Ectodermal cell (in vitro differentiated cells): Measurements from ENCODE around the gene SCGB3A1.

Source experiments
- H3K27ac ChIP-seq: 2 replicates; pipeline ENCODE4 v1.7.0; 2013; ENCODE audit warnings: mild to moderate bottlenecking, low read depth, low read length; ENCODE audit not compliant: insufficient read depth, poor library complexity, severe bottlenecking
- H3K27me3 ChIP-seq: 2 replicates; pipeline ENCODE4 v1.7.0; 2013; ENCODE audit warnings: mild to moderate bottlenecking, low read length; ENCODE audit not compliant: insufficient read depth, control insufficient read depth, poor library complexity, severe bottlenecking
- H3K36me3 ChIP-seq: one replicate; pipeline ENCODE4 v1.7.0; 2013; ENCODE audit warnings: low read length; ENCODE audit not compliant: control insufficient read depth, insufficient read depth
- H3K4me1 ChIP-seq: one replicate; pipeline ENCODE4 v1.7.0; 2013; ENCODE audit warnings: low read length; ENCODE audit not compliant: control insufficient read depth, insufficient read depth
- H3K4me3 ChIP-seq: 2 replicates; pipeline ENCODE4 v1.7.0; 2013; ENCODE audit warnings: low read depth, low read length, control low read depth; ENCODE audit not compliant: insufficient read depth
- H3K9me3 ChIP-seq: 2 replicates; pipeline ENCODE4 v1.7.0; 2013; ENCODE audit warnings: mild to moderate bottlenecking, low read length, moderate library complexity; ENCODE audit not compliant: control insufficient read depth
- WGBS, 2 experiments: methylation state at CpG; one replicate each; pipeline ENCODE4 v1.1.7; 2013; ENCODE audit warnings: missing lambda C conversion rate in 2 of 2; 5-methylcytosine and 5-hydroxymethylcytosine counted together

Gene SCGB3A1

DNA sequence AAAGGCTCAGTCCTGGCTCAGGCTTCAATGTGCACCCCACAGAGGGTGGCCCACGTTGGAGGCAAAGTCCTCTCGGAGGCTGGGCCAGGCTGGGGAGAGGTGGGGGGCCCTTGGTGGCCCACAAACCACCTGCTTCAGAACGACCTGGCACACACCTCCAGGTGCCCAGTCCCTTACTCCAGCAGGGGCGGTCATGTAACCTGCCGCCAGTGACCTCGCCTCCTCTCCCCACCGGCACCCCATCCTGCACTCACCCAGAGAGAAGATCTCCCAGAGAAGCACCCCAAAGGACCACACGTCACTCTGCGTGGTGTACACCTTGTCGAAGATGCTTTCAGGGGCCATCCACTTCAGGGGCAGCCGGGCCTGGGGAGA is 22.5 kb upstream of the SCGB3A1 start:
- Histone ChIP-seq H3K4me1 (no peaks in the 10 kb centered on the region), H3K27ac (no peak overlapping the region), H3K4me3 (no peak overlapping the region), H3K27me3 (peaks cover 7% of the 10 kb centered on the region), H3K9me3 (no peaks in the 10 kb centered on the region), H3K36me3 (no peaks in the 10 kb centered on the region)
- 88 to 89% methylated on average over 11 of the region's 11 CpGs for WGBS, 2 experiments

DNA sequence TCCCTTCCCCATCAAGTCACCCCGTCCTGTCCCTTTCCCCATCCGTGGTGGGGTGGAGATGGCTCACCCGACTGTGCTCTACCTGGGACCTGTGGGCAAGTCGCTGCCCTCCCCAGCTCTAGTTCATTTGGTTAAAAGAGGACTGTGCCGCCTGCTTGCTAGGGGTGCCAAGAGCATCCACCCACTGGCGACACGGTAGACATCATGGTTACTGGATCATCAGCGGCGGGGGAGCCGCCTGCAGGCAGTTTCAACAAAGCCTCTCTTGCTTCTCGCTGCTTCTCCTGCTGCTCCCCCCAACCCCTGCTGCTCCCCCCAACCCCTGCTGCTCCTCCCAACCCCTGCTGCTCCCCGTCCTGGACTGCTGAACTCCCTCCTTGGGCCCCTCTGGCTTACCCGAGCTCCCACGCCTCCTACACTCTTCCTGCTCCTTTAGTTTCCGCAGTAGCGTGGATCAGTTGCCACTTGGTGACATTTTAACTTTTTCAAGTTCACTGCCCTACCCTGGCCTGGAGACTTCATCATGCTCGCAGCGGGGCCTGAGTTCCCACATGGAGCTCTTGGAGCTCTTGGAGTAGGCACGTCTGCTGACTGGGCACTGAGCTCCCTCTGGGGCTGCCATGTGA is 22.0 kb upstream of the SCGB3A1 start:
- H3K27ac ChIP-seq: no peak overlapping the region
- H3K9me3 ChIP-seq: no peaks in the 10 kb centered on the region
- peaks cover 2% of the 10 kb centered on the region for H3K27me3 ChIP-seq
- no peak overlapping the region for H3K4me3 ChIP-seq
- H3K36me3 ChIP-seq: no peaks in the 10 kb centered on the region
- 87 to 89% methylated on average over 19 of the region's 19 CpGs for WGBS, 2 experiments
- no peaks in the 10 kb centered on the region for H3K4me1 ChIP-seq

DNA sequence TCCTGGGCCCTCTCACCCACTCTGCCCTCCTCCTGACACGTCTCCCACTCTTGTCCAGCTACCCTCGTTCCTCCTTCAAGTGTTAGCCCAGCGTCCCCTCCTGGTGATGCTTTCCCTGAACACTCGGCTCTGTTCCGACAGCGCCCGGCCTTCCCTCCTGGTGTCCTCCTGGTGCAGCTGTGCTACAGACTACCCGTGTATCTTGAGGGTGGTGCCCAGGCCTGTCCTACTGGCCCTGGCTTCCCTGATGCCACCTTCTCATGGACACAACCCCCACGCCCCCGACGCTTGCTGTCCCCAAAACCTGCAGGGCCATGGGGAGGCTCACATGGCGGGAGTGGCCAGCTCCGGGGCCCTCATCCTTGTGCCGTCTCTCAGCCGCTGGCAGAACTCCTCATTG is 21.4 kb upstream of the SCGB3A1 start:
- WGBS, 2 experiments: 90 to 92% methylated on average over 15 of the region's 15 CpGs

DNA sequence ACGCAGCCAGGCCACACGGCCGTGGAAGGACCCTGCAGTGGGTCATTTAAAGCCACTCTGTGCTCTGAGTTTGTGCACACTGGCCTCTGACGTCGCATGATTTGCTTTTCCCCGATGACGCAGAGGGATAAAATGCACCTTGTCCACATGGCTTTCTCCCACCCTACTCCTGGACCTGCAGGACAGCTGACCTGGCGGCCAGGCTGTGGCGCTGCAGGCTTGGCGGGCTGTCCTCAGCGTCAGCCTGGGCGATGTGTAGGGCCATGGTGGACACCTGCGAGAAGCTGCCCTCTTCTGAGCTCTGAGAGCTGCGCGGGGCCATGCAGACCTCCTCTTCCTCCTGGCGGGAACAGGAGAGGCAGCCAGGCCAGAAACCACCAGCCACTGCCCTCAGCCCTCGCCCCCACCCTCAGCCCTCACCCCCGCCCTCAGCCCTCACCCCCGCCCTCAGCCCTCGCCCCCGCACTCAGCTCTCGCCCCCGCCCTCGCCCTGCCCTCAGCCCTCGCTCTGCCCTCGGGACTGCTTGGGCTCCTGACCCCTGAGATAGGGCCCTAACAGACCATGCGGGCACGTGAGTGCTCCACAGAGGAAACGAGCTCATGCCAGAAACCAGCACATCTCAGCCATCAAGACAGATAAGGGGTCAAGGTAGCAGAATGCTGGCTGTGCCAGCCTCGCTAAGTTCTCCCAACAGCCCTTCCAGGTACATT is 20.0 kb upstream of the SCGB3A1 start:
- Histone ChIP-seq H3K4me1 (no peaks in the 10 kb centered on the region), H3K27ac (no peak overlapping the region), H3K9me3 (no peaks in the 10 kb centered on the region), H3K27me3 (no peaks in the 10 kb centered on the region), H3K36me3 (no peaks in the 10 kb centered on the region), H3K4me3 (no peak overlapping the region)
- WGBS, 2 experiments: 88 to 92% methylated on average over 25 to 29 of the region's 30 CpGs

More for the DNA sequence above, 21.4 kb upstream of the SCGB3A1 start:
- no peaks in the 10 kb centered on the region for H3K4me1 ChIP-seq
- no peak overlapping the region for H3K4me3 ChIP-seq
- H3K9me3 ChIP-seq: no peaks in the 10 kb centered on the region
- H3K27me3 ChIP-seq: no peaks in the 10 kb centered on the region
- no peaks in the 10 kb centered on the region for H3K36me3 ChIP-seq
- H3K27ac ChIP-seq: no peak overlapping the region

DNA sequence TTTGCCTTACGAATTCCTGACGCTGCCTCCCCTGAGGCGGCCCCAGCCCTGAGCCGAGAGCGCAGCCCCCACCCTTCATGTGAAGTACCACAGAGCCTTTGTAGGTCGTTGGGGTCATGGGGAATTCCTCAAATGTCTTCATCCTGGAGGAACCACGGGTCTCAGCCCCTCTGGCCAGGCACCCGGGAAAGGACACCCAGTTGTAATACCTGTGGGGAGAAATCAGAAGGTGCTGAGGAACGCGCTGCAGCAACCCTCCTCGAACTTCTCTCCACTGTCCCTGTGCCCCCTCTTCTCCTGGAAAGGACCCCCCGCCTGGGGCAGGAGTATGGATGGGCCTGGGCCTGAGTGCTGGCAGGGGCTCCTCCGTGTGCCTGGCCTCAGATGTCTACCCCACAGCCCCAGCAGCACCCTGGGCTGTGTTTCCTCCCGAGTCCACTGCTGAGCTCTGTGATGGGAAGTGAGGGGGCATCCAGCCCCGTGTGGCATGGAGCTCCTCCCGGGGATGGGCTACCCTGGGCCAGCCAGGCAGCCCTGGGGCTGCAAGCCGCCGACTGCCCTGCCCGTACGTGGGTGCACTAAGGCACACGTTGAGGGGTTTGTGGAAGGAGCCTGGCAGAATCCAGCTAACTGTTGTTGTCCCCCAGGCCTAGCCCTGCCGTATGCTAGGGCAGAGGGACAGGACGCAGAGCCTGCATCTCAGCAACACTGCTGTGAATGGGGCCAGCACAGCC is 18.7 kb upstream of the SCGB3A1 start:
- Histone ChIP-seq H3K4me1 (no peaks in the 10 kb centered on the region), H3K4me3 (no peak overlapping the region), H3K36me3 (no peaks in the 10 kb centered on the region), H3K27ac (no peak overlapping the region), H3K9me3 (no peaks in the 10 kb centered on the region), H3K27me3 (no peaks in the 10 kb centered on the region)
- WGBS, 2 experiments: 87 to 88% methylated on average over 23 of the region's 23 CpGs

DNA sequence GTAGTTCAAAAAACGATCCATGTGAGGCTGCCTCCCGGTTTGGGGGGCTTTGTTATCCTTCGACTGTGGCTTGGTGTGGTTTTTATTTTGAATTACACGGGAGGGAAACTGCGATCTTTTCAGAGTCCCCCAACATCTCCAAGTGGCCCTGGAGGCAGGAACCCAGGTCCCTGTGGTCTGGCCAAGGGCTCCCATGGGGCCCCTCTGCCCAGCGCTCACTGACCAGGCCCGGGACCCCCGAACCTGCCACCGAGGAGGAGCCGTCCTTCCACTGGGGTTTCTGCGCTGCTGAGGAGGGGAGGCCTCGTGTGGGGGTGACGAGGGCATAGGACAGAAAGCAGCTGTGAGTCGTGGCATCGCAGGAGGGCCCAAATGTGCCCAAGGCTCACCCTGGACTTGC is 18.1 kb upstream of the SCGB3A1 start:
- Histone ChIP-seq H3K27me3 (no peaks in the 10 kb centered on the region), H3K9me3 (no peaks in the 10 kb centered on the region), H3K27ac (no peak overlapping the region), H3K36me3 (no peaks in the 10 kb centered on the region), H3K4me3 (no peak overlapping the region), H3K4me1 (no peaks in the 10 kb centered on the region)
- WGBS, 2 experiments: 92 to 96% methylated on average over 15 of the region's 15 CpGs

DNA sequence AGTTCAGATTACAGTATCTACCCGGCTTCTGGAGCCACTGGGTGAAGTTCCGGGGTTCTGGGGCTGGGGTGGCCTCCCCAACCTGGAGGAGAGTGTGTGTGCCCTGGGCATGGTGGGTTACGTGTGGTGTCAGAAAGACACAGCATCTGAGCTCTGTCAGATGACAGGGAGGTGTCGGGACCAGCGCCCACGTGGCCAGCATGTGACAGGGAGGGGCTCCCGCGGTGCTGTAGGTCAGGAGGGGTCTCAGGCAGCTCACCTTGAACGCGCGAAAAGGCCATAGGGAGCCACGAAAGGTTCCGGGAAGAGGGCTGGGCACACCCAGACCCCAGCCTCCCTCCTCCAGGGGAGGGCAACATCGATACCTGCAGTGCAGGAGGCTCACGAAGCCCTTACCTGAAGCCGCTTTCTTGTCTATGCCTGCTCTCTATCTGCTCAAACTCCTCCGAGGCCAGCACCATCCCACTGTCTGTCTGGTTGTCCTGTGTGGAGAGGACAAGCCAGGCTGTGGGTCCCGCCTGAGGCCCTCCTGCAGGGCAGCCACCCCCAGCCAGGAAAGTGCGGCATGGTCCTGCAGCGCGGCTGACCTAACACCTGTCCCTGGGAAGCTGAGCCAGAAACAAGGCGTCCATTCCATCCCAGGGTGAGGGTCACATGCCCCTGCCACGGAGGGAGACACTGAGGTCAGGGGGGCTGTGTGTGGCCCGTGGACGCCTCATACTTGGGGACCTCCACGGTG is 17.4 kb upstream of the SCGB3A1 start:
- Histone ChIP-seq H3K9me3 (no peaks in the 10 kb centered on the region), H3K4me3 (no peak overlapping the region), H3K27me3 (no peaks in the 10 kb centered on the region), H3K27ac (no peak overlapping the region), H3K4me1 (no peaks in the 10 kb centered on the region), H3K36me3 (no peaks in the 10 kb centered on the region)
- 92 to 93% methylated on average over 26 of the region's 26 CpGs for WGBS, 2 experiments

DNA sequence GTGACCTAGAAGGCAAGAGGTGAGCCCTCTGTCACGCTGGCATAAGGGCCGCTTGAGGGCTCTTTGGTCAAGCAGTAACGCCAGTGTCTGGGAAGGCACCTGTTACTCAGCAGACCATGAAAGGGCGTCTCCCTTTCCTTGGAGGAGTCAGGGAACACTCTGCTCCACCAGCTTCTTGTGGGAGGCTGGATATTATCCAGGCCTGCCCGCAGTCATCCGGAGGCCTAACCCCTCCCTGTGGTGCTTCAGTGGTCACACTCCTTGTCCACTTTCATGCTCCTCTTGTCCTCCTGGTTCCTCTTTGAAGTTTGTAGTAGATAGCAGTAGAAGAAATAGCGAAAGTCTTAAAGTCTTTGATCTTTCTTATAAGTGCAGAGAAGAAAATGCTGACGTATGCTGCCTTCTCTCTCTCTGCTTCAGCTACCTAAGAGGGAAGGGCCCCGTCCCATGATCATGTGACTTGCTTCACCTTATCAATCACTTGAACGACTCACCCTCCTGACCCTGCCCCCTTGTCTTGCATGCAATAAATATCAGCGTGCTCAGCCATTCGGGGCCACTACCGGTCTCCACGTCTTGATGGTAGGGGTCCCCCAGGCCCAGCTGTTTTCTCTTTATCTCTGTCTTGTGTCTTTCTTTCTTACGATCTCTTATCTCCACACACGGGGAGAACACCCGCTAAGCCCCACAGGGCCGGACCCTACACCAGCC is 16.7 kb upstream of the SCGB3A1 start:
- WGBS, 2 experiments: 78 to 80% methylated on average over 18 of the region's 18 CpGs
- Histone ChIP-seq H3K27ac (no peak overlapping the region), H3K4me3 (no peak overlapping the region), H3K4me1 (no peaks in the 10 kb centered on the region), H3K9me3 (no peaks in the 10 kb centered on the region), H3K36me3 (no peaks in the 10 kb centered on the region), H3K27me3 (no peaks in the 10 kb centered on the region)

DNA sequence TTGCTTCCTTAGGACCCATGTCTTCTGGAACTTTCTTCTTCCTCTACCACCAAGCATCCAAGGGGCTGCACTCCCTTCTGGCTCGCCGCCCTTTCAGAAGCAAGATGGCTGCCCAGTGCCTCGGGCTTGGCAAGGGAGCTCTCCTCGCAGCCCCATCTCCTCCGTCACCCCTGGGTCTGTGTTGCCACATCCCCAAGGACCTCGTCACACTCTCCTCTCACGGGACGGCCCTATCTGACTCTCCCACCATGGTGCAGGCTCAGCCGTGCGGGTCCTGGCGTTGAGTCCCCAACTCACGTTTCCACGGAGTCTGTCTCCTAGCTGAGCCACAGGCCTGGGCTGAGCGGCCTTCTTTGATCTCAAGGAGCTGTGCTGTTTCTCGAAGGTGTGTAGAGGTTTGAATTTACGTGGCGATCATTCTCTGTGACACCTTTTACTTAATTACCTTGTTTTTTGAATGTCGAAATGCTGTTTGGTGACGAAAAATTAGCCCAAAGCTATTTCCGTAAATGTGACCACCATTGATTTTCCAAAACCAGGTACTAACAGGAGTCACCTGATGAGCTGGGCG is 15.0 kb upstream of the SCGB3A1 start:
- H3K36me3 ChIP-seq: no peaks in the 10 kb centered on the region
- H3K4me3 ChIP-seq: no peak overlapping the region
- no peaks in the 10 kb centered on the region for H3K9me3 ChIP-seq
- H3K27ac ChIP-seq: no peak overlapping the region
- WGBS, 2 experiments: 88 to 90% methylated on average over 21 of the region's 21 CpGs
- H3K27me3 ChIP-seq: no peaks in the 10 kb centered on the region
- no peaks in the 10 kb centered on the region for H3K4me1 ChIP-seq
